Activated T-helper 1 cell treated with Interleukin-2 at 50 U/mL for 16 hours (primary cell): ENCODE results near the gene CDRT4.
"Not testable (repeated sequence)": the region's sequence is repeated elsewhere in the genome, so short reads cannot be mapped to it uniquely, and the experiment has no call there.

Source experiments
- DNase-seq: peaks from one replicate; pipeline ENCODE4 v3.0.0-alpha.2; 2020; ENCODE audit warnings: low read depth

CDRT4 gene

DNA sequence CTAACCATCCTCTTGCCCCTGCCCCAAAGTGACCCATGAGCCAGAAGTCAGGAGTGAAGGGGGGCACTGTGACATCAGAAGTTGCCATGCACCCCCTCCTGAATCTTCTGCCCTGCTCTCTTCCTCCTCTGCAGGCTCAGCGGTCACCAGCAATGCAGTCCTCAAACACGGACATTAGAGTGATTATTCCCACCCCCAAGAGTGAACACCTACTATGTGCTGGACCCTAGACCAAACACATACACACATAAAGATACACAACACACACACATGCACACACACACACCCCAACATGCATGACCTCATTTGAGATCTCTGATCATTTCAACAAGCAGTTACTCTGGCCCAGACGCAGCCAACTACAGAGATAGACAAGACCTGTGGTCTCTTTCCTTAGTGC lies at the start of gene CDRT4:
Gene CDRT4 (minus strand): TSS at position 30 of the 400 bp plus-strand sequence. CDS start 27,383 bp downstream, outside the sequence.
- DNase-seq = no peak

DNA sequence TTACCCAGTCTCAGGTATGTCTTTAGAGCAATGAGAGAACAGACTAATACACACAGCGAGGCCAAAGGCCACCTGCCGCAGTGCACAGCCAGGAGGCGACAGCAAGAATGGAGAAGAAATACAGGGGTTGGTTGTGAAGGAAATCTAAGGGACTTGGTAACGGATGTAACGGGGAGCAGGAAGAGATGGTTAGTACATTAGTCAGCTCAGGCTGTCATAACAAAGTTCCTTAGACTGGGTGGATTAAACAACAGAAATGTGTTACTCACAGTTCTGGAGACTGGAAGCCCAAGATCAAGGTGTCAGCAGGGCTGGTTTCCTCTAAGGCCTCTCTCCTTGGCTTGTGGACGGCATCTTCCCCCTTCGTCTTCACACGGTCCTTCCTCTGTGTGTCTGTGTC lies 48.7 kb upstream of the CDRT4 start:
- DNase-seq = no peak

DNA sequence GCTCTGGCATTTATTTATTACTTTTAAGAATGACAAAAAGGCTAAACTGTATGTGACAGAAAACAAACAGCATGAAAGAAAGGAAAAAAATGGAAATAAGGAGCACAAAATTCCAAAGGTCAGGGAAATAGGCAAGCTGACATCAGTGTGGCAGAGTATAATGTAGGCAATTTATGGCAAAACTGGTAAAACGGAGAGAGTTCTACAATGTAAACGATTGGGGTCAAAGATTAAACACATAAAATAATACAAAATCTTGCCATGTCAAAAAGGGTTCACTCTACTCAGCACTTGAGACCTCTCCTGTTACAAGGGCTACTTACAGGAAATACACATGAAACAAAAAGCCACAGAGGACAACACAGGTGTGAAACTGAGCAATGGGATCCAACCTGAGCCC lies 47.0 kb upstream of the CDRT4 start:
- DNase-seq = no peak

DNA sequence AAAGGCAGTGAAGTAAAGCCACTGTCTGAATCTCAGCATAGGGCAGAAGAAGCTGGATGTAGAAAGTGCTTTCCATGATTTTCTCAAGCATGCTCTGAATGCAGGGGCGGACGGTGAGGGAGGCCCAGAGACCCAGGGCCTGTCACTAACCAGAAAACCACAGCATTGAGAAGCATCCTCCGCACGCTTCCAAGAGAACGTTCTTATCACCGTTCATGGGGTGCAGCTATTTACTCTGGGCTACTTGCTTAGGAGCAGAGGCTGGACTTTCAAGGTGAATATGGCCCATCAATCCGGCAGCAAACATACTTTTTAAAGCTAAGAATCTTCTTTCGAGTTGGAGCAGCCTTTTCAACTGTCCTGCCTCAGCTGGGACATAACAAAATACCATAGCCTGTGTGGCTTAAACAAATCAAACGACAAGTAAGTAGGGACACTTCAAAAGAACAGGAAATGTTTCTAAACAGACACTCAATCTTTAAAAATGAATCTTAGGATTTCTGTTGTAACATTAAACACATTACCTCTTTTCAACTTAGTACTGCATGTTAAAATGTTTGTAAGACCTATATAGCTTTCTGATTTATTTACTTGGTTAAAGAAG lies 46.5 kb upstream of the CDRT4 start:
- no peak for DNase-seq

DNA sequence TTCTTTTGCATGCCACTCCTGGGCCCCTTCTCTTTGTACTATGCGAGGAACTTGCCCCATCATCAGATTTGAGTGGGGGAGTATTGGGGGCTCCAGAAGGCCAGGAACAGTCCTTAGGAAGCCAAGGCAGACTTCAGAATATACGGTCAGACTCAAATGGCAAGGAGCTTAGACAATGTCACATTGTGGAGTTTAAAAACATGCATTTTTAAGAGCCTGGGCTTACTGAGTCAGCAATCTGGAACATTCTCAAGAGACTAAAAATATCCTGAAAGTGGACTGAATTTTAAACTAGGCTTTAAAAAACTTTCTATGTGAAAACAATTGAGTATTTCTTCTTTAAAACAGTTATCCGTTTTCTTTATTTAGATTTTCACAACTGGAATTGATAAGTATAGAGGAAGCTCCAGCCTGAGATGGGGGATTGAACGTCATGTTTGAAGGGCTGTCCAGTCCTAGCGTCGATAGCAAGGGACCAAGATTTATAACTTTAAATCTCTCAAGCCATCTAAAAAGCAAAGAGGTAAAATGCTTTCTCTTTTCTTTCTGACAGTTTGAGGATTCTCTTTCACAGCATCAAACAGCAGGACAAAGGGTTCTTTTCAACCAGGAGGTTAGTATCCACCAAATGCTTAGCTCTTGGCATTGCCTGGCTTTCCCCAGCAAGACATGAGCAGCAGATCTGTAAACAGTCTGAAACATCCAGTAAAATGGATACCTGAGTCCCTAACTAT lies 45.8 kb upstream of the CDRT4 start:
- DNase-seq = no peak

DNA sequence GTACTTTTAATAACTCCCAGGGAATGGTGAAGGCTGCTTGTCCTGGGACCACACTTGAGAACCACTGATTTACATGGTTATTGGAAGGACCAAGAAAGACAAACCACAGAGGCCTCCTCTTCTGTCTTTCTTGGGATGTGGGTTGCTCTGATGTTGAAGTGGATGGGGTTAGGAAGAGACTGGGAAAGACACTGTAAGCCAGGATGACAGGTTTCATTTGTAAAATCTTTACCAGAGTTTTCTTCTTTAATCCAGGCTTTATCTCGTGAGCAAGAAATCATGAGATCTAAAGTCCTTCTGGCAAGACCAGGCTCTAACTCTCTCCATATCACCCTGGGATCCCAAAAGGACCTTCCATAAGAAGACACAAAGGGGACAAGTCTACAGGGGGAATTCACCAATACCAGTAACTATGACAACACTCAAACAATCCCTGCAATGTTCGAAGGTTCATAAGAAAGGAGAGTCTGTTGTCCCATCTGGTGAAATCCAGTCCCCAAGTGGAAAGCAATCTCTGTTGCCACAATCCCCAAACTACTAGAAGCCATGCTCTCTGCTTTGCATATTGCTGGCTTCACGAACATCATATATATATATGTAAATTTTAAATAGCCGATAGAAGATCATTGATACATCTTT lies 44.8 kb upstream of the CDRT4 start:
- no peak for DNase-seq

DNA sequence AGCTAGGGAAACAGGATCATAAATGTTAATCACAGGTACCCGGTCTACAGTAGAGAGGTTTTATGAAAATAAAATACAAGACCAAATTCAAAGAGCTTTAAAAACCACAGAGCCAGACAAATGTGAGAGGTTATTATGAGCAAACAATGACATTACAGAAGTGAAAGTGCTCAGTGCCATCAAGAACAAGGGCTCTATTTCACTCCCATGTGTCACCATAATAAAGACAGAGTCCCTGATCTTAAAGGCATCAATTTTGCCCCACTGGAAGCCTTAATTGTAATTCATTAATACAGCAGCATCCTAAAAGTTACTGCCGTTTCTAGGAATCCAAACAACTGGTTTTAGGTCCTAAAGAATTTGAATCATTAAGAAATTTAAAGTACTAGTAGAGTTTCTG lies 43.7 kb upstream of the CDRT4 start:
- DNase-seq = no peak

DNA sequence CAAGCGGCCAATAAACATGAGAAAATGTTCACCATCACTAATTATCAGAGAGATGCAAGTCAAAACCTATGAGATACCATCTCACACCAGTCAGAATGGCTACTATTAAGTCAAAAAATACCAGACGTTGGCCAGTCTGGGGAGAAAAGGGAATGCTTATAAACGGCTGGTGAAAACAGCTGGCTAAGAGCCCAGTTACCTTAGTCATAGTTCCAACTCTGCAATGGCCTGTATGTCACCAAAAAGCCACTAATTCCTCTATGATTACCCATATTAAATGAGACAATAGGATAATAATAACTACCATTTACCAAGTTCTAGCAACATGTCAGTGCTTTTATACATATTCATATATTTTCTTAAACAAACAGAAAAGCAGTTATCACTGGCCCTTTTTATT lies 42.9 kb upstream of the CDRT4 start:
- DNase-seq = no peak

DNA sequence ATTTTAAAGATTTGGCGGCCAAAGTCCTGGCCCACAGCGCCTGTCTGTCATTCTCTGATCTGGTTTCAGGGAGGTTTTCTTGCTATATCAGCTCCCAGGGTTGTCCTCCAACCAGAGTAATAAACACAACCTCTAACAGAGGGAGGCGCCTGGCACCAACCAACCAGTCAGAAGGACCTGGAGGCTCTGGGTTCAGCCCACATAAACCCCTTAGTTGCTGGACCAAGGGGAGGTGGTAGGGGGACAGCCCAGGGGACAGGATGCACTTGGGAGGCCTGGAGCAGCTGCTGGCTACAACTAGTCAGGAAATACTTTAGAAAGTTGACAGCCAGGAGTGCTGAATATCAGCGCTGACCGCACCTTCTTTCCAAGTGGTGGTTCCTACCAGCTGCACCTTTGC lies 41.7 kb upstream of the CDRT4 start:
- DNase-seq = no peak

DNA sequence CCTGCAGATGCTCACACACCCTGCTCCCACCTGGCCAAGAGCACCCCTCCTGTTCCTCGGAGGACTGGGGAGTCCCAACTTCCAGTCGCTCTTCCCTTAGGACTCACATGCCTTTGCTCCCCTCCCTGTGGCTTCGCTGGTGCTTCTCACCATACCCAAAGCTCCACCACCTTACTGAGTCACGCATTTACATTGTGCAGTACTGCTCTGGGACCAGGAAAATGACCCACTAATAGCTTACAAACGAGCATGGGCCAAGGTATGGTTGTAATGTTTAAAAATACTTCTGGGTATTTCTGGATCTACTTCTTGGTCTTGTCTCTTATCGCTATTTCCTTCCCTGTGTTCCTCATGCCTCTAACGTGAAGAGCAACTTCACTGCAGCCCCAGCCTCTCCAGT lies 41.0 kb upstream of the CDRT4 start:
- DNase-seq = no peak

DNA sequence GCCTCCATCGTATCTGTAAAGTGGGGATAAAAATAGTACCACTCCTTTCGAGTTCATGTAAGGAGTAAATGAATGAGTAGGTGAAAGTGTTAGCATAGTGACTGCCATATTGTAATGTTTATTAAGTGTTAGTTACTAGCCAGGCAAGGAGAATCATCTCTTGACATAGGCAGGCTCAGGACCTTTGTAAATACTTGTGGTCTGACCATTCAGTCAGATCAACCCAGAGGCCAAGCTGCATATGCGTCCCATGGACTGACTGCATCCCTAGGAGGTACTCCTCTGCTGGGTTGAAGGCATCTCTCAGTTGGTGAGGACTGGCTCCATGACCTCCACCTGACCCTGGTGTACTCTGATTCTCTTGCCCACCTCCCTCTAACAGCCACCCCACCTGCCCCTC lies 40.5 kb upstream of the CDRT4 start:
- no peak for DNase-seq

DNA sequence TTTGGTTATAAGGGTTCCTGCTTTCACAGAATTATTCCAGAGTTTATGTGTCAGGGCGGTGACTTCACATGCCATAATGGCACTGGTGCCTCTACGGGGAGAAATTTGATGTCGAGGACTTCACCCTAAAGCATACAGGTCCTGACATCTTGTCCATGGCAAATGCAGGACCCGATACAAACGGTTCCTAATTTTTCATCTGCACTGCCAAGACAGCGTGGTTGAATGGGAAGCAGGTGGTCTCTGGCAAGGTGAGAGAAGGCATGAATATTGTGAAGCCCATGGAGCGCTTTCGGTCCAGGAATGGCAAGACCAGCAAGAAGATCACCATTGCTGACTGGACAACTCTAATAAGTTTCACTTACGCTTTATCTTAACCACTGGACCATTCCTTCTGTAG lies 39.6 kb upstream of the CDRT4 start:
- DNase-seq = no peak

DNA sequence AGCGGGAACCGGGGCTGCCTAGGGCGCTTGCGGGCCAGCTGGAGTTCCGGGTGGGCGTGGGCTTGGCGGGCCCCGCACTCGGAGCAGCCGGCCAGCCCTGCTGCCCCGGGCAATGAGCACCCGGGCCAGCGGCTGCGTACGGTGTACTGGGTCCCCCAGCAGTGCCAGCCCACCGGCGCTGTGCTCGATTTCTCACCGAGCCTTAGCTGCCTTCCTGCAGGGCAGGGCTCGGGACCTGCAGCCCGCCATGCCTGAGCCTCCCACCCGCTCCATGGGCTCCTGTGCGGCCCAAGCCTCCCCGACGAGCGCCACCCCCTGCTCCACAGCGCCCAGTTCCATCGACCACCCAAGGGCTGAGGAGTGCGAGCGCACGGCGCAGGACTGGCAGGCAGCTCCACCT lies 38.3 kb upstream of the CDRT4 start:
- DNase-seq = not testable (repeated sequence)

DNA sequence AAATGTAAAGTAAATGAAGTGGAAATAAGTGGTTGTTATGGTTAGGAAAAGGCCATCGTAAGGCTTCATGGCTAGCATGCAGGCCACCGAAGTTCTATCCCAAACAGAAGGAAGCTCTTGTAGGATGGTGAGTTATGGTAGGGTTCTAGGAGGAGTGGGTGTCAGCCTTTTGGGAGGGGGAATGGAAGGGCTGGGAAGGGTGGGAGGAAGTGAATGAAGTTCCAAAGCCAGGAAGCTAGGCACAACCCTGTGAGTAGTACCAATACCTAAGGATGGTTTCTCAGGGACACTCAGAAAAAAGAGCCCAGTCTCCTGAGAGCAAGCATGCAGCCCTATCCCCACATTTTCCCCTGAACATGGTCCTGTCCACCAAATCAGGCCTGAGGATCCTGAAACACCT lies 36.3 kb upstream of the CDRT4 start:
- no peak for DNase-seq

DNA sequence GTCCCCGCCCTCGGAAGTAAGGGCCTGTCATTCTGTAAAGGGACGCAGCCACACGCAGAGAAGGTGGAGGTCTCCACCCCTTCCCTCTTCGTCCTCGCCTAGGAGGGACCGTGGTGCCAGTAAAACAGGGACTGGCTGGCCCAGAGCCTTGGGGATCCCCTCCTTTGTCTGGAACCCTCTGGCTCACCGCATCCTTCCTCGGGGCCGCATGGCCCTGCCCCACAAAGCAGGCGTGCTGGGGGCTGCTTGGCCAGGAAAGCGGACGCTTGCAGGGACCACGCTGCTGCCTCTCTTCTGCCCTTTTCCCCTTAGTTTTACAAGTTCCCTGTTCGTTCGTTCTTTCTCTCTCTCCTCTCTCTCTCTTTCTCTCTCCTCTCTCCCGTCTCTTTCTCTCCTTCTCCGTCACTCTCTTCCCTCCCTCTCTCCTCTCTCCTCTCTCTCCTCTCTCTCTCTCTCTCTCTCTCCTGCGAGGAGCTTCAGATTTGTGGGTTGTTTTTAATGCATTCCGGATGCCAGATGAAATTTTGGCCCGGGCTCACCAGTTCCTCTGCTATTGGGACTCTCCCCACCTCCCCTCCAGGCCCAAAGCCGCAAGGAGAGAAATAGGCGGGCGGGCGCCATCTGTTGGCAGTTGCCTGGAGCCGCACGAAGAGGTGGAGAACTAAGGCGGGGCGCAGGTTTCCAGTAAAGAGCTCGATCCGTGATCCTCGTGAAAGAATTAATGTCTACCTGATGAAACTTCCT lies 35.1 kb upstream of the CDRT4 start:
- peak; percentile 7 for DNase-seq

DNA sequence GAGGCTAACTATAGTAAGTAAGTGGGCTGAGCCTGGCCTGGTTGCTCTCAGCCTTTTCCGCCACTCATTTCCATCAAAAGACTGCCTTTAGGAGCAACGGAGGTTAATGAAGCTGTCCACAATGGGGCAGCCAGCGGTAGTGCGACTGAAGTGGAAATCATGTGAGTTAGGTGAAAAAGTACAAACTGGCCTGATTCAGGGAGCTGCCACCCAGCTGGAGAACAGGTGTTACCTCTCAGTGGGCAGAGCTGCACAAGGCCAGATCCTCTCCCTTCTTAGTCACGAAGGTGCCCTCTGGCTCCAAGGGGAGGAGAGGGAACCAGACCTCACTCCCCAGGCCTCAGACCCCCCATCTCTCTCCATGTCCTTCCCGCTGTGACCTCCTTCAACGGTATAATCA lies 34.4 kb upstream of the CDRT4 start:
- DNase-seq = no peak

DNA sequence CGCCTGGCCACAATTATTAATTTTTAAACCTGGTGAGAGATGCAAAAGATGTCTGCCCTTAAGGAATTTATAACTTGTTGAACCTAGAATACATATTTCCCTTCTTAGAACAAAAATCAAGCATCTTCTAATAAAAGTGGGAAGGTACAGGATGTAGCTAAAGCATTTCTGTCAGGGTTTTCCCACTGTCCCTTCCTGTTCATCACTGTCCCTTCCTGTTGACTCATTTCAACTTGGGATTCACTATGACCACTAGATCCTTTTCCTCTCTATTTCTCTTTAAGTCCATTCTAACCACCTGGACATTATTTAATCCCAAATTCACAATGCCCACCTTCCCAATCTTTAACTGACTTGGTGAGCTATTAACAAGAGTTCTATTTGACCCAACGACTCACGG lies 33.9 kb upstream of the CDRT4 start:
- no peak for DNase-seq

DNA sequence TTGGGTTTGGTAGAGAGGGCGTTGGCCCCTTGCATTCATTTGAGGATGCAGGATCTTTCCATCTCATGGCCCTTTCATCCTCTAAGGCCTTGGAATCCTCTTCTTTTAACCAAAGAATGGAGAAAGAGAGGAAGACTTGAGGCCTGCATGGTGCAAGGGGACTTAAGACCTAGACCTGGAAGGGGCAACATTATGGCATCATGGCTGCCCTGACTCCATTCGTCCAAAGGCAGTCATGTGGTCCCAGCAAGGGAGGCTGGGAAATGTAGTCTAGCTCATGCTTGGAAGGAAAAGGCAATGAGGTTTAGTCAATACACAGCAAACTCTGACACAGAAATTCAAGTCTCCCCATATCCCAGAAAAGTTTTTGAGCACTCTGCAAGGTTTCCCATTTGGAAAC lies 30.7 kb upstream of the CDRT4 start:
- DNase-seq = no peak

DNA sequence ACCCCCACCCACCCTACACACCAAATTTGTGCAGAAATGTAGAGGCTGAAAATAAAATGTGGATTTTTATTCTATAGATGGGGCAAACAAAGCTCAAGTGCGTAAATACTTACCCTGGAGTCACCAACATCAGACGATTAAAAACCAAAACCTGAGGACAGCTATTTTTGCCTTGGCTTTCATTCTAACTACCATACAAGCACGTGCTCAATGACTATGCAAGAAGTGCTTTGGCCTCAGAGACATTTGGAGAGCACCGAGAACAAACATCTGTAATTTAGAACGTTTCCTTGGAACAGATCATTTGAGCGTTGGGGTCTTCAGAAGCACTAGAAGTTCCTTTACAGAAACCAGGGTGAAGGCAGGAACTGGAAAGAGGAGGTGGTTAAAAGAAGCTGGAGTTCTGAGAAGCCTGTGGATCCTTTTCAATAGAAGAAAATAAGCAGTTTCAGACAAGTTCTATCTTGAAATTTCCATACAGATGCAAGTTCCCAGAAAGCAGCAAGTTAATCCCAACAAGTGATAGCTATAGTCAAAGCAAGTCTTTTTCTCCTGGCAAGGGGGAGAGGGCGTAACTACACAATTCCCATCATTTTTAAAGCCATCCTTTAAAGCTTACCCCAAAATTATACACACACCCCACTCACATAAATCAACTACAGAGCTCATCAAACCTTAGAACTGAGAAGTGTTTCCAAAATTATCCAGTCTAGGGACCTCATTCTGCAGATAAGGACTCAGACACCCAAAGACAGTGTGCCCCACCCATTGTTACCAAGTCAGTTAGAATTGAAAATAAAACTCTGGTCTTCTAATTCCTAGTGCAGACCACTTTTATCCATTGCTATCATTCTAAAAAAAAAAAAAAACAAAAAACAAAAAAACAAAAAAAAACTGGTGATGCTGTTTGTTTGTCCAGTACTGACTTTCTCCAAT lies 29.6 kb upstream of the CDRT4 start:
- DNase-seq = no peak

DNA sequence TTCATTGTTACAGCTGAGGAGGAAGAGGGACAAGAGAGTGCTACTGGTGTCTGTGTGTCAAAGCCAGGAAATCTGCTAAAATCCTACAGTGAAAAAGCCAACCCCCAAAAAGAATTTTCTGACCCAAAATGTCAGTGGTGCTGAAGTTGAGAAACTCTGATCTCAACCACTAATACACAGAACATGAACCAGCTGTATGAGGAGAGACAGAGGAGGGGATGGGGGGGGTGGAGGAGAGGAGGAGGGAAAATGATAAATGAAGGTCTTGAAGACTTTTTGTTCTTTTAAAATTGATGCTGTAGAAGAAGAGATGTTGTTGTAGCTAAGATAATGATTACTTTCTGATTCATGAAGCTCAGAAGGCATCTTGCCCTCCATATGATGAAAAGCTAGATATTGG lies 27.4 kb upstream of the CDRT4 start:
- DNase-seq = no peak

DNA sequence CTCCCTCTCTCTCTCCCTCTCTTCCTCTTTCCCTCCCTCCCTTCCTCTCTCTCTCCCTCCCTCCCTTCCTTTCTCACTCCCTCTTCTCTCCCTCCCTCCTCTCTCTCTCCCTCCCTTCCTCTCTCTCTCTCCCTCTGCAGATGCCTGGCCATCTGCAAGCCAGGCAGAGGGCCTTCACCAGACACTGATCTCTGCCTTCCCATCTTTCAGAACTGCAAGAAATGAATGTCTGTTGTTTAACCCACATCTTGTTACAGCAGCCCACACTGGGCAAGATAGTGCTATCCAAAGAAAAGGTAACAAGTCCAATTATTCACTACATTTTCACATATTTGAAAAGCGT lies 26.2 kb upstream of the CDRT4 start:
- no peak for DNase-seq
